K562 (cell line): ENCODE results near the gene SGO1. TPM values are rescaled to one million over a fixed set of nuclear protein-coding genes. Genes with fewer than 3 reads are reported as not detected.

Experiments
- ARNT ChIP-seq, 2 experiments: fragments of 450-650 bp; IDR thresholded peaks; 2 replicates each; pipeline ENCODE4 v1.6.1; 2016; ENCODE audit warnings: mild to moderate bottlenecking in 1 of 2
- ATF4 ChIP-seq: fragments of 450-650 bp; formaldehyde crosslinking; IDR thresholded peaks from 2 replicates; pipeline ENCODE4 v1.4.0; 2022; ENCODE audit warnings: mild to moderate bottlenecking, moderate library complexity
- E2F5 ChIP-seq: sonication (generic); formaldehyde crosslinking; IDR thresholded peaks from 2 replicates; pipeline ENCODE4 v1.8.0; 2022; ENCODE audit warnings: mild to moderate bottlenecking, missing genetic modification reagents
- EHMT2 ChIP-seq: fragments of 450-650 bp; IDR thresholded peaks from 2 replicates; pipeline ENCODE4 v1.6.1; 2018; ENCODE audit warnings: antibody characterized with exemption
- POLR2G ChIP-seq: fragments of 200-400 bp; formaldehyde crosslinking; IDR thresholded peaks from 2 replicates; pipeline ENCODE4 v1.6.1; 2017; ENCODE audit warnings: low read depth, mild to moderate bottlenecking, antibody characterized with exemption, low read length, moderate library complexity
- PREB ChIP-seq: sonication (generic); formaldehyde crosslinking; IDR thresholded peaks from 2 replicates; pipeline ENCODE4 v1.8.1; 2023; ENCODE audit warnings: mild to moderate bottlenecking, missing genetic modification reagents
- ZBTB11 ChIP-seq, 3 experiments: fragments of 200-800 bp in 1 of 3; fragments of 250-450 bp in 1 of 3; fragments of 450-650 bp in 1 of 3; sonication (Bioruptor Pico) in 1 of 3; sonication (Bioruptor generic) in 1 of 3; formaldehyde crosslinking in 1 of 3; IDR thresholded peaks; 2 replicates each; pipeline versions ENCODE4 v1.6.1 to v1.8.0; 2016 to 2022; ENCODE audit warnings: mild to moderate bottlenecking in 2 of 3, missing genetic modification characterization in 2 of 3, missing compliant biosample characterization in 1 of 3, moderate library complexity in 1 of 3
- ZNF384 ChIP-seq: IDR thresholded peaks from 2 replicates; pipeline ENCODE4 v1.6.1; 2012; ENCODE audit warnings: low read depth, low read length, improper control_type of control experiment
- ZNF436 ChIP-seq: fragments of 250-450, 450-650 bp; sonication (Bioruptor Pico); formaldehyde crosslinking; IDR thresholded peaks from 2 replicates; pipeline ENCODE4 v1.7.0; 2020; ENCODE audit warnings: mild to moderate bottlenecking
- polyA plus RNA-seq, 8 experiments: library from polyadenylated mRNA; depleted of rRNA in 4 of 8; stranded (reverse) in 5 of 8; unstranded in 3 of 8; fragments of >200 nt; fragmentation: Nextera tagmentation in 2 of 8; fragmentation: Illumina TruSeq in 1 of 8; extraction: Ambion mirVana in 2 of 8; extraction: Trizol in 1 of 8; gene quantifications; 2 replicates each; pipeline versions ENCODE4 v1.2.1 to v1.2.3, GENCODE V29; 2011 to 2014; ENCODE audit warnings: inconsistent platforms in 1 of 8, missing spikeins in 1 of 8
- total RNA-seq, 7 experiments: library from RNA; depleted of rRNA in 6 of 7; stranded (reverse); fragments of >200 nt in 6 of 7; fragmentation: Illumina TruSeq in 2 of 7; extraction: Trizol in 2 of 7; gene quantifications; 2 replicates each; pipeline versions ENCODE4 v1.2.1 to v1.2.3, GENCODE V29; 2011 to 2021; ENCODE audit warnings: low replicate concordance in 1 of 7

The SGO1 gene
- total and polyA plus RNA-seq, 9 of the 15 experiments (the other 6 are each of a cell fraction or from before 2014, with no cell fraction given): 13.7 to 57.3 (median 28.2) TPM

GRCh38 chr3:20148466-20148865 is 37.5 kb downstream of the SGO1 start (continued):
- TF ChIP-seq PREB (CRISPR knock-in tag): no peak
- no peak for TF ChIP-seq E2F5
- no peak for TF ChIP-seq ZNF436 (CRISPR knock-in tag)
- TF ChIP-seq ATF4 (CRISPR knock-in tag): no peak
- TF ChIP-seq EHMT2: no peak
- no peak for TF ChIP-seq POLR2G
- TF ChIP-seq ARNT (IDR thresholded peaks at IDR 0.05): no peak
- TF ChIP-seq ZBTB11 (CRISPR knock-in tag; IDR thresholded peaks at IDR 0.05): no peak
- no peak for TF ChIP-seq ZNF384
